Epithelial cell of esophagus (primary cell): Measurements from ENCODE around the gene TTC13.

Source experiments
- DNase-seq: peaks from one replicate; pipeline ENCODE4 v3.0.0; 2010; ENCODE audit warnings: low read depth
- H3K4me3 ChIP-seq: 2 replicates; pipeline ENCODE4 v1.5.1; 2011; ENCODE audit warnings: mild to moderate bottlenecking, low read length, control low read depth
- TF ChIP-seq, protein P1 (sequence below): IDR thresholded peaks from 2 replicates; pipeline ENCODE4 v1.5.1; 2011; ENCODE audit warnings: low read depth, mild to moderate bottlenecking, low read length, control low read depth, inconsistent platforms; ENCODE audit not compliant: insufficient read depth; ENCODE audit errors: missing control alignments

Gene TTC13

DNA sequence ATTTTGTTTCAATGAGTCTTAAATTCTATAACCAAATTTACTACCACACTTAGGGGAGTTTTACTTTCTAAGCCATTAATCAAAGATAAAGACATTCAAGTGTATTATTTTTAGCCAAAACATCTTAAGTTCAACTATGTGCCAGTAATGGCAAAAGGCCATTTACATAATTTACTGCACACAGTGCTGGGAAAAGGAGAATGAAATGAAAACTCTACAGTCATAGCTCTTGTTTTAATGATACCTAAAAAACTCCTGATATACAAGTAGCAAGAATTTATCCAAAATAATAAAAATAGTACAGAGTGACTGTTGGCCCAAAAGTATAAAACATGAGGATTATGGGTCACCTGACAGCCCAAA is 67.9 kb downstream of the TTC13 start:
- DNase-seq: no peak
- no peak overlapping the region for H3K4me3 ChIP-seq
- TF ChIP-seq, protein P1, sequence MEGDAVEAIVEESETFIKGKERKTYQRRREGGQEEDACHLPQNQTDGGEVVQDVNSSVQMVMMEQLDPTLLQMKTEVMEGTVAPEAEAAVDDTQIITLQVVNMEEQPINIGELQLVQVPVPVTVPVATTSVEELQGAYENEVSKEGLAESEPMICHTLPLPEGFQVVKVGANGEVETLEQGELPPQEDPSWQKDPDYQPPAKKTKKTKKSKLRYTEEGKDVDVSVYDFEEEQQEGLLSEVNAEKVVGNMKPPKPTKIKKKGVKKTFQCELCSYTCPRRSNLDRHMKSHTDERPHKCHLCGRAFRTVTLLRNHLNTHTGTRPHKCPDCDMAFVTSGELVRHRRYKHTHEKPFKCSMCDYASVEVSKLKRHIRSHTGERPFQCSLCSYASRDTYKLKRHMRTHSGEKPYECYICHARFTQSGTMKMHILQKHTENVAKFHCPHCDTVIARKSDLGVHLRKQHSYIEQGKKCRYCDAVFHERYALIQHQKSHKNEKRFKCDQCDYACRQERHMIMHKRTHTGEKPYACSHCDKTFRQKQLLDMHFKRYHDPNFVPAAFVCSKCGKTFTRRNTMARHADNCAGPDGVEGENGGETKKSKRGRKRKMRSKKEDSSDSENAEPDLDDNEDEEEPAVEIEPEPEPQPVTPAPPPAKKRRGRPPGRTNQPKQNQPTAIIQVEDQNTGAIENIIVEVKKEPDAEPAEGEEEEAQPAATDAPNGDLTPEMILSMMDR: no peak

DNA sequence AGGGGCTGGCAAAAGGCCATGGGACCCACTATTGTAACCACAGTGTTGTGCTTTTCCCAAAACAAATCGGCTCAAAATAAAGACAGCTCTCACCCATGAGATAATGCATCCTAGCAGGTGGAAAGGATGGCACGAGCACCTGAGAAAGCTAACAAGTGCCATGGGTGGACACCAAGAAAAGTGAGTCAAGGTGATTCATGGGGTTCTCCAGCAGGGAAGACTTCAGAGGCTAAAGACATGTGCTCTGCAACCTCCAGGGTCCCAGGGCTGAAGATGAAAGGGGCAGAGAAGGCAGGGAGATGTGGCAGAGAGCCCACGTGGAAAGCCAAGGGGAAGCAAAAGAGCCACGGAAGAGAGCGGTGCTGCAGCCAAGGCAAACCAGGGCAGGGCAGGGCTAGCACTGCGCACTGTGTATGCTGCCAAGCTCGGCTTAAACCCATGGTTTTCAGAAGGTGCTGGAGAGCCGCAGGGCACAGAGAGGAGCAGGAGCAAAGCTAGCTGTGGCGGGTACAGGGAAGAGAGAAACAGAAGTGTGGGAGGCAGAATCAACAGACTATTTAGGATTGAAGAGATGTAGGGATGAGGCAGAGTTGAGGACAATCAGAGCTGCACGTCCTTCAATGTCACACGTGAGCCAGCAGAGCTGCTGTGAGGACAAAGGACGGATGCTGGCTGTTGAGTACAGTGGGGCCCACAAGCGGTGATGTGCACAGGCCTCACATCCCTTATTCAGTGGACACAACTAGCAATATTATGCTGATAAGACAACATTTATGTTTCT is 68.5 kb downstream of the TTC13 start:
- TF ChIP-seq, protein P1: no peak
- H3K4me3 ChIP-seq: no peak overlapping the region
- peak; percentile 4 for DNase-seq

DNA sequence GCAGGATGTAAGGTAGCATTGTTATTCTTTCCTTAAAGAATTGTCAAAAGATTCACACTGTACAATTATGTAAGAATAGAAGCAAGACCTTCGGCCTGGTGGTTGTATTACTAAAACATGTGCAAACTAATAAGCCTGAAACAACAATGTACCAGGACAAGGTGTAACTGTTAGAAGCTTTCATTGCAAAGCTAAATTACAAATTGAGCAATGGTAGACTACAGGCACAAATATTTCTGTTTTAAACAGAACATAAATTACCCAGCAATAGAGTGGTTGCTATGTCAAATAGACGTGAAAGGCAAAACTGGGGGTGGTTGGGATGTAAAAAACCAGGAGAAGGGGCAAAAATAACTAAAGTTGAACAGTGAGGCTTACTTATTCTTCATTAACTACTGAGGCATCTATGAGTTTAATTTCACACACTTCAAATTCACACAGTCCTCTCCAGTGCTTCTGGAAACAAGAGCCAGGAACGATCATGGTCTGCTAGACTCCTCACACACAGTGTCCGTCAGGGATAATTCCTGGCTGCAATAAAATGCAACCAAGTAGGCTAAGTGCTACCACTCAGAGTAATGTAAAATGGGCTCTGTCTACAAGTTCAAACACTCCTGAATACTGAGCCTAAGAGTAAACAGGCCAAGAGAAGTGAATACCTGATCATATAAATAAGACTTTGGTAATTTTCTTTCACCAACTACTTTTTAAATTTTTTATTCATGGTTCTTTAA is 71.0 kb downstream of the TTC13 start:
- no peak overlapping the region for H3K4me3 ChIP-seq
- TF ChIP-seq, protein P1: no peak
- DNase-seq: no peak

DNA sequence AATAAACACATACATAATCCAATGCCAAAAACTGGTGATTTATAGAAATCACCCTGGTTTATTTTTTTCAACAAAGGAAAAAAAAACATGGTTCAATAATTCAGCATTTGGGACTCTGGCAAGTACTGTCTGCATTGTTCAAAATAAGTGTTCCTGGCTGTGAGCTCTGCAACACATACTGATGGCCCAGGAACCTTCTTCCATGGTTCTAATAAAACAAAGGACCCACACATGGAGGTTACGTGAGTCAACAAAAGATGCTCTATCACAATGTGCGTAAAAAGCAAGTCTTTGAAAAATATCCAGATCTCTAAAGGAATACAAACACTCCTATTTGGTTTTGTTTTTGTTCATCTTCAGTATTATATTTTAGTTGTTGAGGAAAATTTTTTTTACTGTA is 72.4 kb downstream of the TTC13 start:
- TF ChIP-seq, protein P1: no peak
- H3K4me3 ChIP-seq: no peak overlapping the region
- no peak for DNase-seq

DNA sequence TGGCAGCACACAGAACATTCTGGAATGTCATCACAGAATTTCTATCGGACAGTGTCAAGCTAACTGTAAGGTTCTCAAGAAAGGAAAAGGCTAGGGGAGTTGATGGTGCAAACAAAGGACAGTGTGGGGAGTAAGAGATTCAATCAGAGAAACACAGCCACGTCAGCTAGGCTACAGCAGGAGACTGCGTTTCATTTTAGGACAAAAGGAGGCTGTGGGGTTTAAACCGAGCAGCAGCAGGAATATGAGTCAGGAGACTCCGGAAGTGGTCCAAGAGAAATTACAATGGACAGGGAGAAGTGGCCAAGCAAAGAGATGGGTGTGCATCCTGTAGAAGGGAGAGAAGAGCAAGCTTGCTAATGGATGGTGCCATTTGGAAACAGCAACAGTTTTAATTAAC is 72.9 kb downstream of the TTC13 start:
- DNase-seq: no peak
- no peak overlapping the region for H3K4me3 ChIP-seq
- TF ChIP-seq, protein P1: no peak

DNA sequence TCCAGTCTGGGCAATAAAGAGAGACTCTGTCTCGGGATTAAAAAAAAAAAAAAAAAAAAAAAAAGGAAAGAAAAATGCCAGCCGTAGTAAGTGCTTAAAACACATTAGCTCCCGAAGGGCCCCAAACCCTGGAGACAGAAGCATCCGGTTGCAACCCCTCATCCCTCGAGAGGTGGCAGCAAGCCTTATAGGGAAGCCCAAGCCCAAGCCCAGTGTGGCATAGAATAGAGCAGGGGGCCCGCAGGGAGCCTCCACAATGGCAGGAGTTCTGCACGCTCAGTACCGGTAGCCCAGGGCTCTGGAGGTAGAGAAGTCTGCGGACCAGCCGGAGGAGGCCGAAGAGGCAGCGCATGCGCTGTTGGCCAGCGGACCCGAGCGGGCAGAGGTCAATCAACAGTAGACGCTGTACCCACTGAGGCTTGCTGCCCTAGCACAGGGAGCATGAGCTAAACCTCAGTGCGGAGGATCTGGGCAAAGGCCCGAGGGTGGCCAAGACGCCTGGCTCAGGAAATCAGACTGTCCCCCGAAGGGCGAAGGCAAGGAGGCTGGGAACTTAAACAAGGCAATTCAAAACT is 76.2 kb downstream of the TTC13 start:
- H3K4me3 ChIP-seq: no peak overlapping the region
- DNase-seq: no peak
- TF ChIP-seq, protein P1: no peak
